Gastroesophageal sphincter (tissue), 3 donors: ENCODE data around the gene SLC2A13.

Experiments
- CTCF ChIP-seq, 4 experiments: fragments of 200-600 bp in 2 of 4; fragments of 450-650 bp in 2 of 4; sonication (generic) in 1 of 4; IDR thresholded peaks; one replicate each; pipeline ENCODE4 v1.5.1; 2017 to 2019; ENCODE audit warnings: antibody characterized with exemption in 4 of 4, mild to moderate bottlenecking in 2 of 4, moderate library complexity in 2 of 4
- POLR2A ChIP-seq, 2 donors: fragments of 450-650 bp; IDR thresholded peaks; one replicate each; pipeline ENCODE4 v1.6.1; 2017; ENCODE audit warnings: antibody characterized with exemption in 2 of 2, mild to moderate bottlenecking in 2 of 2, moderate library complexity in 1 of 2
- POLR2AphosphoS5 ChIP-seq: sonication (generic); formaldehyde crosslinking; IDR thresholded peaks from one replicate; pipeline ENCODE4 v1.6.1; 2017; ENCODE audit warnings: antibody characterized with exemption

- TF ChIP-seq CTCF (IDR thresholded peaks at IDR 0.05) (no peak), POLR2AphosphoS5 (no peak), POLR2A (IDR thresholded peaks at IDR 0.05) (no peak)
These were observed 342.1 kb downstream of the SLC2A13 start for GRCh38 chr12:39763890-39764169.
